ENCODE data around the gene AOPEP.

DNA sequence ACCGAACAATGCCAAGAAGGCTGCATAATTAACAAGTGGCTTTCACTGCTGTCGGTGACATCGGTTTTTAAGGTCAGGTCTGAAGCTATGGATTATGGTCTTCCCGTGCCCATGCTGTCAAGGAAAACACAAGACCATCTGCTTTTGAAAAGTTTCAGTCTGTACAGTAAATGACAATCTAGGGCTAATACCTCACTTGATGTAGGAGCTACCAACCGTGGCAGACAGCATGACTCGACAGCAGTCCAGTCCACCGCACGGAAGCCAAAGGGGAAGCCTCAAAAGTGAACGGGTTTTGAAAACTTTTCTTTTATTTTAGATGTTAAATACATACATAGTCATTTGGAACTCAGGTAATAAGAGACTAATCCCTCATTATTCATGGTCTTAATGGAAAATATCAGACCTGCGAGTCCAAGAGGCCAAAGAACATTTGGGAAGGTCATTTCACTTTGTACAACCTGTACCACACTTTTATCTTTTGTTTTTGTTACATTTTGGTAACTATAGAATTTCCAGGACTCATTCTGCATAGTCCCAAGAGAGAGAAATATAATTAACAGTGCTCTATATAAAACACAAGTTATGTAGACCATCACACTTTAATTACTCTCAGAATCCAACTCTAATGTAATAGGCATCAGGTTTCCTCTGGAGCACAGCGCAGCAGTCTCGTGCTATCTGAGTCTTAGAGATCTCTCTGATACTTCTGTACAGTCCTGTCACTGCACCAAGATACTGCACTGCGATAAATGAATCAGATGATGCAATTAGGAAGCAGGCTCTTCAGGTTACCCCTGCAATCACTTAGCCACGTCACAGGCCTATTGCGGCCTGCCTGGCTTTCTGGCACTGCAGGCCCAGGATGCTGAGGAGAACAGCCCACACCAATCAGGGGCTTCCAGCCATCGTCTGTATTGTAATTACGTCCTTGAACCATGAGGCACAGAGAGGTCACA lies 406.1 kb downstream of the AOPEP start:
- TF ChIP-seq CTCF (IDR thresholded peaks at IDR 0.05) (no peak), POLR2AphosphoS5 (IDR thresholded peaks at IDR 0.05) (no peak)

Measured in esophagus muscularis mucosa (tissue), 3 donors.